Pancreas (tissue), 10 donors: ENCODE data around the gene FHIT. TPM values are rescaled to one million over a fixed set of nuclear protein-coding genes. Genes with fewer than 3 reads are reported as not detected.

Source experiments
- ATAC-seq, 4 donors: fragments of 200-7000 bp; cut with Tn5 transposase; one replicate each; pipeline versions ENCODE4 v1.8.0 to v1.9.1; 2020; ENCODE audit warnings: mild to moderate bottlenecking in 4 of 4, moderate library complexity in 4 of 4
- DNase-seq, 6 donors: peaks; one replicate each; pipeline ENCODE4 v3.0.0-alpha.2; 2020
- FAIRE-seq: peaks from 2 replicates; lab custom pipeline; 2012; peaks lifted over from hg19 to GRCh38; lab: Jason Lieb, UNC
- H3K27ac ChIP-seq, 4 donors: fragments of 200-600 bp; sonication (generic); 1 replicate in 3 of 4; 2 replicates in 1 of 4; pipeline versions ENCODE4 v1.5.0 to v1.8.0; 2020
- H3K27me3 ChIP-seq, 4 donors: fragments of 200-600 bp; one replicate each; pipeline ENCODE4 v1.8.0; 2021
- H3K36me3 ChIP-seq, 3 donors: fragments of 200-600 bp; sonication (generic) in 1 of 3; one replicate each; pipeline versions ENCODE4 v1.5.0 to v1.8.0; 2020 to 2021
- H3K4me1 ChIP-seq, 3 donors: fragments of 200-600 bp; one replicate each; pipeline ENCODE4 v1.8.0; 2021
- H3K4me3 ChIP-seq, 4 donors: fragments of 200-600 bp; sonication (generic) in 2 of 4; one replicate each; pipeline versions ENCODE4 v1.5.0 to v1.8.0; 2020 to 2021
- H3K9me3 ChIP-seq, 4 donors: fragments of 200-600 bp; one replicate each; pipeline ENCODE4 v1.8.0; 2021
- WGBS, 2 donors: extraction: QIAGEN DNeasy Blood & Tissue Kit; methylation state at CpG; one replicate each; pipeline ENCODE4 v1.1.7; 2013; 5-methylcytosine and 5-hydroxymethylcytosine counted together
- intact Hi-C, 3 donors: fragments of 100-400 bp; cut with DNase I; formaldehyde crosslinking; loops; one replicate each; pipeline versions ENCODE4 v1.11.1 to v1.14.2; 2022
- polyA plus RNA-seq, 2 donors: library from polyadenylated mRNA; stranded (reverse); fragments of 200-250 nt; gene quantifications; one replicate each; pipeline ENCODE4 v1.2.3, GENCODE V29; 2013
- total RNA-seq, 6 donors: library from RNA; stranded (reverse); fragmentation: NEBNext Ultra II Directional in 4 of 6; extraction: Animal tissue kit (Norgen Biotek cat#: 25700) in 4 of 6; gene quantifications; one replicate each; pipeline versions ENCODE4 v1.2.1 to v1.2.4, GENCODE V29; 2021 to 2023
- TF ChIP-seq, protein P1 (sequence below), 4 donors: fragments of 200-600 bp; sonication (generic) in 3 of 4; IDR thresholded peaks; one replicate each; pipeline versions ENCODE4 v1.5.0 to v1.8.0; 2021; ENCODE audit warnings: antibody characterized with exemption in 4 of 4
- donor health status: healthy with polysubstance abuse.
- donor health status: DM: no; HTN: no; CAD: no; lungs with moderate emphysema.
- donor health status: DM: no; HTN: no; CAD: no.
- donor health status: control.
- donor health status: control.
- donor health status: Bipolar disorder and iron deficiency.
- donor health status: DM: yes; HTN: yes; CAD: no.
- donor health status: DM: no; HTN: no; CAD: no.
- donor health status: DM: no; HTN: no; CAD: no.
- donor health status: DM: yes; HTN: yes; CAD: no.

FHIT gene
- total and polyA plus RNA-seq, 8 donors, result 4.8 to 15.7 (median 8.0) TPM

DNA sequence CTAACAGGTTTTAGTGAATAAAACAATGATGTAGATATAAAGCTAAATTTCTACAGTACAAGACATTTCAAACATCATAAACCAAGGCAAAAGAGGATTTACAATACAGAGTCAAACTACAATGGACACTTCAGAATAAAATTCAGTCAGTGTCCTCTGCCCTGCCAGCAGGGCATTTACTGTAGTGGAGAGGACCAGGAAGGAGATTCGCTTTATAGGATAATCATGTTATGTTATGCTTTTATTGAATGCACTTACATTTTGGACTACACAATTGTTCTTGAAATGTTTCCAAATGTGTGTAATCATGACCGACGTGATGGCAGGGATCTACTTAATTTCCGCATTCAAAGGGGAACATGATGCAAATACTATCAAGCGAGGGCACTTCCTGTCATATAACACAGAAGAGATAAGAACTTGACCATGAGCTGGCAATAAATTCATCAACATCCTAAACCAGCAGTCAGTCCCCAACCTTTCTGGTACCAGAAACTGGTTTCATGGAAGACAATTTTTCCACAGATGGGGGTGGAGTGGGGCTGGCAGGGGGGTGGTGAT, 925.6 kb downstream of the FHIT start:
- DNase-seq (no peak), ATAC-seq (no peak), FAIRE-seq (no peak)
- no peak overlapping the region for H3K27ac ChIP-seq
- no peaks in the 10 kb centered on the region for H3K36me3 ChIP-seq
- no peaks in the 10 kb centered on the region for H3K27me3 ChIP-seq
- H3K4me3 ChIP-seq, result no peak overlapping the region
- TF ChIP-seq, protein P1, sequence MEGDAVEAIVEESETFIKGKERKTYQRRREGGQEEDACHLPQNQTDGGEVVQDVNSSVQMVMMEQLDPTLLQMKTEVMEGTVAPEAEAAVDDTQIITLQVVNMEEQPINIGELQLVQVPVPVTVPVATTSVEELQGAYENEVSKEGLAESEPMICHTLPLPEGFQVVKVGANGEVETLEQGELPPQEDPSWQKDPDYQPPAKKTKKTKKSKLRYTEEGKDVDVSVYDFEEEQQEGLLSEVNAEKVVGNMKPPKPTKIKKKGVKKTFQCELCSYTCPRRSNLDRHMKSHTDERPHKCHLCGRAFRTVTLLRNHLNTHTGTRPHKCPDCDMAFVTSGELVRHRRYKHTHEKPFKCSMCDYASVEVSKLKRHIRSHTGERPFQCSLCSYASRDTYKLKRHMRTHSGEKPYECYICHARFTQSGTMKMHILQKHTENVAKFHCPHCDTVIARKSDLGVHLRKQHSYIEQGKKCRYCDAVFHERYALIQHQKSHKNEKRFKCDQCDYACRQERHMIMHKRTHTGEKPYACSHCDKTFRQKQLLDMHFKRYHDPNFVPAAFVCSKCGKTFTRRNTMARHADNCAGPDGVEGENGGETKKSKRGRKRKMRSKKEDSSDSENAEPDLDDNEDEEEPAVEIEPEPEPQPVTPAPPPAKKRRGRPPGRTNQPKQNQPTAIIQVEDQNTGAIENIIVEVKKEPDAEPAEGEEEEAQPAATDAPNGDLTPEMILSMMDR (IDR thresholded peaks at IDR 0.05), result no peak
- WGBS, 2 donors, result 76 to 84% methylated on average over 5 of the region's 5 CpGs
- H3K9me3 ChIP-seq, result no peaks in the 10 kb centered on the region
- intact Hi-C loops, result no loop called here
- no peaks in the 10 kb centered on the region for H3K4me1 ChIP-seq

DNA sequence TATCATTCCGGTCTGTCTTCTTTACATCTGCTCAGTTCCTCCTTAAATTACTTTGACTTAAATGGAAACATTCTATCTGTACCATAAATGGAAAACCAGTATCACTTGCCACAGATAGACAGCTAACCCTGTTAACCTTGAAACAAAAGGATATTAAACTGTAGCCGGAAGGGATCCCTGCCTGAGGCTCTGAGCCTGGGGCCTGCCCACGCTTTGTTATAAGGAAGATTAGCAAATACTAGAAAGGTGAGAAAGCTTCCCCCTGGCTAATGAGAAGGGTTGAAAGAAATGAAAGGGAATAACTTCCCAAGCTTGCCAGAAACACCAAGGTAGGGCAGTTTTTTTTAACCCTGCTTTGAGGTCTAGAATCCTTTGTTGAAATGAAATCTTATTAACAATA, 927.6 kb downstream of the FHIT start:
- no peaks in the 10 kb centered on the region for H3K4me1 ChIP-seq
- TF ChIP-seq, protein P1 (IDR thresholded peaks at IDR 0.05), result no peak
- no peak overlapping the region for H3K4me3 ChIP-seq
- intact Hi-C loops, result no loop called here
- H3K27ac ChIP-seq, result no peak overlapping the region
- H3K27me3 ChIP-seq, result no peaks in the 10 kb centered on the region
- H3K36me3 ChIP-seq, result no peaks in the 10 kb centered on the region
- FAIRE-seq (no peak), ATAC-seq (no peak), DNase-seq (no peak)
- 86 to 88% methylated on average over 3 of the region's 3 CpGs for WGBS, 2 donors
- no peaks in the 10 kb centered on the region for H3K9me3 ChIP-seq

DNA sequence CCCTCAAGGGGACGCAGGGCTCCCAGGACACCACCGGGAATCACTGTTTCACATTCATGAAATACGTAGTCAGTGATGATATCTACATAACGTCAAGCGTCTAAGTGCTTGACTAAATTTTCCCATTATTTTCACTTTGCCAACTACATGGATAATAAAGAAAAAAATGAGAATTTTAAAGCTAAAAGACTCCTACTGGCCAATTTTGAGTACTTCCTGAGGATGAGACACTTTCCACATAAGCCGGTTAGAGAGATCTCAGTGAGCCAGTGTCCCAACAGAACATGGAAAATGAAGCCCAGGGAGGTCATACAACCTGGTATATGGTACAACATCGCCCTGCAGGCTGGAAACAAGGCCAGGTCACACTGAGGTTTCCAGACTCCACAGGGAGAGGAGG, 928.1 kb downstream of the FHIT start:
- Histone ChIP-seq H3K27ac (no peak overlapping the region), H3K27me3 (no peaks in the 10 kb centered on the region), H3K36me3 (no peaks in the 10 kb centered on the region), H3K9me3 (no peaks in the 10 kb centered on the region), H3K4me1 (no peaks in the 10 kb centered on the region), H3K4me3 (no peak overlapping the region)
- no peak for FAIRE-seq
- intact Hi-C loops, result no loop called here
- ATAC-seq, result no peak
- DNase-seq, result no peak
- 94 to 98% methylated on average over 7 of the region's 7 CpGs for WGBS, 2 donors
- TF ChIP-seq, protein P1 (IDR thresholded peaks at IDR 0.05), result no peak

DNA sequence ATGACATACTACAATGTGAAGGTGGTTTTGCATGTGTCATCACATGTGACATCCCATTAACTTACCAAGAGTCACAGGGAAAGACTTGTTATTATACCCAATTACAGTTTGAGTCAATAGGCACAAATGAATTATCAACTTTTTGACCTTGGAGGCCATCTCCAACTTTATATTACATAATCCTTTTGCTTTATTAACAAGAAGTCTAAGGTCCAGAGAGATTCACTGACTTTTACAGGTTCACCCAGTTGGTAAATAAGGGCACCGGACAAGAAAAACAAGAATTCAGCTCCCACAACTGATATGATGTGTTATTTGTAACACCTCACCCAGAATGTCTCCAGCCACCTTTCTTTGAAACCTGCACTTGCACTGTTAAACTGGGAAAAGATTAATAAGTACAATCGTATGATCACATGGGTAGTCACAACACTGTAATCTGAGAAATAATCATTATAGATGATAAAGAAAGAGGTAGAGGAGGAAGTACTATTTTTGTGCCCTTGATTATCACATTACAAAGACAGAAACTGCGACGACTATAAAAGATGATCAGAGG, 928.9 kb downstream of the FHIT start:
- 34 to 42% methylated on average over 4 of the region's 4 CpGs for WGBS, 2 donors
- Histone ChIP-seq H3K27ac (no peak overlapping the region), H3K9me3 (no peaks in the 10 kb centered on the region), H3K36me3 (no peaks in the 10 kb centered on the region), H3K4me1 (no peaks in the 10 kb centered on the region), H3K4me3 (no peak overlapping the region), H3K27me3 (no peaks in the 10 kb centered on the region)
- no peak for DNase-seq
- intact Hi-C loops, result no loop called here
- FAIRE-seq, result no peak
- TF ChIP-seq, protein P1 (IDR thresholded peaks at IDR 0.05), result no peak
- ATAC-seq, result peak in 2 of 4 donors; percentile 21 to 53

DNA sequence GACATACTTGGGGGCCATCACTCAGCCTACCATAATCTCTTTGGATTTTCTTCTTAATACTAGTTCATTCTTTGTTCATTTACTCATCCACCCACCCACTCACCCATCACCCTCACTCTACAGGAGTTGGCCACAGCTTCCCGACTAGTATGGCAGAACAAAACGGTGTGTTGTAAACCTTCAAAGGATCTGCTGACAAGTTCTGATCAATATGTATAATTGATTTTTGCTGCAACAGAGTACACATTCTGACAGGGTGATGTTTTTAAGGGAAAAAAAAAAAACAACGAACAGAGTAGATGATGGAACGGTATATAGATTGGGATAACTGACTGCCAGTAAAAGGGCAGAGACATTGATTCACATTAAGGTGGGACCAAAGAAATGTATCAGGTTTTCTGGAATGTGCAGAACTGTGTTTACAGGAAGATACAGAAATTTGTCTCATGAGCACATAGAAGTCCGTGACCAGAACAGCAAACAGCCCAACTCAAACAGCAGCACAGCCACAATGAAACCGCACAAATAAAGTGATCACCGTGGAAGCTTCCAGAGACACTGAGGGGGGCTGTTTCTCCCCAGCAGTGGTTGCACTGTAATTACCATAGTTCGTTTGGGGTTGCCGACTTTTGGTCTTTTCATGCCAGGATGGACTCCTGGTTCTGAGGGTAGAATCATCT, 931.9 kb downstream of the FHIT start:
- Histone ChIP-seq H3K4me1 (no peaks in the 10 kb centered on the region), H3K4me3 (no peak overlapping the region), H3K27me3 (no peaks in the 10 kb centered on the region), H3K9me3 (no peaks in the 10 kb centered on the region), H3K27ac (no peak overlapping the region), H3K36me3 (no peaks in the 10 kb centered on the region)
- WGBS, 2 donors, result 49 to 63% methylated on average over 9 of the region's 9 CpGs
- TF ChIP-seq, protein P1 (IDR thresholded peaks at IDR 0.05), result no peak
- FAIRE-seq (no peak), ATAC-seq (no peak), DNase-seq (no peak)
- intact Hi-C loops, result no loop called here
